GM21619 (cell line): ENCODE data around the gene LRRTM3.

Experiments used
- ATAC-seq: cut with Tn5 transposase; IDR thresholded peaks from one replicate; pipeline ENCODE4 v1.9.1; 2021; ENCODE audit not compliant: unreplicated experiment

The LRRTM3 gene

GRCh38 chr10:67112765-67113164 lies 186.9 kb downstream of the LRRTM3 start:
- ATAC-seq: no peak

- ATAC-seq: no peak
Measured at GRCh38 chr10:67114945-67115344, 189.1 kb downstream of the LRRTM3 start.

- ATAC-seq: no peak
Measured at GRCh38 chr10:67115972-67116371, 190.1 kb downstream of the LRRTM3 start.

- ATAC-seq: no peak
Measured at GRCh38 chr10:67119651-67120050, 193.8 kb downstream of the LRRTM3 start.

- ATAC-seq: no peak
Measured at GRCh38 chr10:67127441-67127840, 201.6 kb downstream of the LRRTM3 start.

DNA sequence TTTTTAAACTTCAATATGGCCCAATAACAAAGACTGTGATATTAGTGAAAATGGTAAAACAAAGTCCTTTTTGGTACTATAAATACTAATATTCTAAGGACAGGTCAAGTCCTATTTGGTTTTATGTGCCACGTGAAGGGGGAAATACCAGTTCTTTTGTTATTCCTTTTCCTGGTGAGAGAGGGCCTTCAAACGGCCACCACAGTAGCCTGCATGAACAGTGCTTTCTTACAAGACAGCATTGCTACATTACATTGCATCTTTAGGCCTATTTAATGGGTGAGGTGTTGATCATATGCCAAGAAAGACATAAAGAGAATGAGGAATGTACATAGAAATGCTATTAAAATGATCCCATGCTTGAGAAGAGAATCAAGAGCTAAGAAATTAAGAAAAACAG lies 214.8 kb downstream of the LRRTM3 start:
- no peak for ATAC-seq

DNA sequence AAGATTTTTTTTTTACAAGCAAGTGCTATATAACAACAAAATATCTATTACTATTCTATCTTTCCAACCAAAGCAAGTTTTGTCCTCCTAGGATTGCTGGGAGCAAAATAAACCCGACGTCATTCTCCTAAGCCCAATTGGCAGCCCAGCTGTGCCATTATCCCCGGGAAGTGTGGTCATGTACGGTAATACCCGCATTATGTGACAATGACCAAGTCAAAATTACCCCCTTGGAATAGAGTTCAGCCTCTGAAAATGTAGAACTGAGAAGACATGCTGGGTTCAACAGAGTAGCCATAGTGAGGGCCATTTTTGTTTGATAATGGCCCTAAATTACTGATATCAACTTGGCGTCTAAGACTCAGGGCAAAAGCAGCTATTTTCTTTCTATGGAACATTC lies 215.5 kb downstream of the LRRTM3 start:
- ATAC-seq: no peak

DNA sequence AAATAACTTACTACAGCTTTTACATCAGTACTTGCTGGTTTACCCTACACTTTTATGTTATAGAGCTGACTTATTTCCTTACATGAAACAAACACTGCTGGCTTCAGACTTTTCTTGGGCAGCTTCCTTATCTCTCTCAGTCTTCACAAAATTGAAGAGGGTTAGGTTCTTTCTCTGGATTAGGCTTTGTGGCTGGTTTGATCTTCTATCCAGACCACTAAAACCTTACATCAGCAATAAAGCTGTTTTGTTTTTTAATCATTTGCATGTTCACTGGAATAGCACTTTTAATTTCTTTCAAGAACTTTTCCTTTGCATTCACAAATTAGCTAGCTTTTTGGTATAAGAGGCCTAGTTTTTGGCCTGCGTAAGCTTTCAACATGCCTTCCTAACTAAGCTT lies 218.7 kb downstream of the LRRTM3 start:
- ATAC-seq: no peak
